Fibroblast of skin of right quadriceps (primary cell): ENCODE data around the gene EIF1AD.
"Not testable (repeated sequence)": the region's sequence is repeated elsewhere in the genome, so short reads cannot be mapped to it uniquely, and the experiment has no call there.

Experiments used
- DNase-seq: peaks from one replicate; pipeline ENCODE4 v3.0.0-alpha.2; 2013

The EIF1AD gene, protein sequence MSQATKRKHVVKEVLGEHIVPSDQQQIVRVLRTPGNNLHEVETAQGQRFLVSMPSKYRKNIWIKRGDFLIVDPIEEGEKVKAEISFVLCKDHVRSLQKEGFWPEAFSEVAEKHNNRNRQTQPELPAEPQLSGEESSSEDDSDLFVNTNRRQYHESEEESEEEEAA

DNA sequence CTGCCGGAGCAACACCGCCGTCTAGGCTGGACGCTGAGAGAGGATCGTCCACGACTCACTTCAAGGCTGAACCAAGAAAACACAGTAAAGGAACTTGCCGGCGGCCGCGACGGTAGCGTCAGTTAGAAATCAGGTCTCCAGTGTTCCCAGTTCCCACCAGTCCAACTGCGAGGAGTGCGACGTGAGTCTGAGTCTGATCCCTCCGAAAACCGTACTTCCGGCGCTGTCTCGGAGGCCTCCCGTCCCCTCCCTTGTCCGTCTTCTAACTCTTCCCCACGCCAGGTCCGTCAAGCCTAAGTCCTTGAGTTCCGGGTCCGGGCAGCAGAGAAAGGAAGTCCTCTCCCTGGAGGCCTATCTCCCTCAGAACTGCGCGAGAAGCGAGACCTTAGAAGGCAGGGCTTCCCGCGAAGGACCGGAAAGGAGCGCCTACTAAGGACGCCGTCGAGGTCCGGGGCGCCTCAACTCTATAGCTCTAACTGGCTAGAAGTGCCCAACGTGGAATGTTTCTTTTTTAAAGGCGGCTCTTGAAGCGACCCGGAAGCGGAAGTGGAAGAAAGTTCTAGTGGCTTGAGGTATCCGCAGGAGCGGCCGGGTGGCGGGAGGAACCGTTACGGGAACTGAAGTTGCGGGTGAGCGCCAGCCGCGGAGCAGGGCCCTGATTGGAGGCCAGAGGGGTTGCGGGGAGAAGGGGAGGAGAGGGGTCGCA is at the start of gene EIF1AD, which contains the start of gene BANF1:
EIF1AD (minus strand) TSS at position 216 of the 706 bp plus-strand sequence. CDS start 1,768 bp downstream, outside the sequence.
BANF1 (plus strand) TSS at position 562 of the 706 bp plus-strand sequence. CDS start 748 bp downstream, outside the sequence.
- peak; percentile 98 for DNase-seq

DNA sequence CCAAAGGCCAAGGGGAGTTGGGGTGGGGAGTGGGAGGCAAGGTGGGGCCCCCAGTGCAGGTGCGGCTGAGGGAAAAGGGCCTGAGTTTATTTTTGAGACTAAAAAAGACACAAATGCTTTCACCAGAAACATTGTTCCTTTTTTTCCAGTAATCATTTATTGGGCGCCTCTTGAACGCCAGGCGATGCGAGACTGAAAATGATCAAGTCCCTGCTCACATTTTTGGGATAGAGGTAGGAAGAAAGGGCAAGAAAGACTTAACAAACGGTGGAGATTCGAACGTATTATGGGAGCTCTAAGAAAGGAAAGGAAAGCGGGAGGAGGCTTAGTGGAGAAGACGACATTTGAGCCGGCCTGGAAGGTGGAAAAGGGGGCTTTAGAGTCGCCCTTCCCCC is 49.4 kb upstream of the EIF1AD start:
- no peak for DNase-seq

DNA sequence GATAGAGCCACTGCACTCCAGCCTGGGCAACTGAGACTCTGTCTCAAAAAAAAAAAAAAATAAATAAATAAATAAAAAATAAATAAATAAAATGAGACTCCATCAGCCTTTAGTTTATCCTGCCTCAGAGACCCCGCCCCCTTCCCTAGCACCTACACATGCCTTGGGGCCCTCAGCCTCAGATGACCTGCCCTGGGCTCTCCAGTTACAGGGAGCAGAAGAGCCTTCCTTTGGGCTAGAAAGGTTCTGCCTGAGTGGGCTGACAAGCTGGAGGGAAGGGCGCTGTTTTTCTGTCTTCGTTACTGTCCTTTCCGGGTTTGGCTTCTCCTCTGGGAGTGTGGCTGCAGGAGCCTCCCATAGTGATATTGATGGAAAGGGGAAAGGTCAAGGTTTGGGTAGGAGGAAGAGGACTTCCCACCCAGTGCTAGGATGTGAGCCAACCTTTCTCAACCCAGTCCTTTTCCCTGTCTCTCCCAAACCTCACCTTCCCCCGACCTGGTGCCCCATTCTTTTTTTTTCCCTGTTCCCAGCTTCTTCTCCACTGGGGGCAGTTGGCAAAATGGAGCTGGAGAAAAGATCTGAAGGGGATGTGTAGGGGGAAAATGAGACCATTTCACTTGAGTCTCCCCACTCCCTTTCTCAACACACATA is 48.7 kb upstream of the EIF1AD start:
- DNase-seq: no peak

DNA sequence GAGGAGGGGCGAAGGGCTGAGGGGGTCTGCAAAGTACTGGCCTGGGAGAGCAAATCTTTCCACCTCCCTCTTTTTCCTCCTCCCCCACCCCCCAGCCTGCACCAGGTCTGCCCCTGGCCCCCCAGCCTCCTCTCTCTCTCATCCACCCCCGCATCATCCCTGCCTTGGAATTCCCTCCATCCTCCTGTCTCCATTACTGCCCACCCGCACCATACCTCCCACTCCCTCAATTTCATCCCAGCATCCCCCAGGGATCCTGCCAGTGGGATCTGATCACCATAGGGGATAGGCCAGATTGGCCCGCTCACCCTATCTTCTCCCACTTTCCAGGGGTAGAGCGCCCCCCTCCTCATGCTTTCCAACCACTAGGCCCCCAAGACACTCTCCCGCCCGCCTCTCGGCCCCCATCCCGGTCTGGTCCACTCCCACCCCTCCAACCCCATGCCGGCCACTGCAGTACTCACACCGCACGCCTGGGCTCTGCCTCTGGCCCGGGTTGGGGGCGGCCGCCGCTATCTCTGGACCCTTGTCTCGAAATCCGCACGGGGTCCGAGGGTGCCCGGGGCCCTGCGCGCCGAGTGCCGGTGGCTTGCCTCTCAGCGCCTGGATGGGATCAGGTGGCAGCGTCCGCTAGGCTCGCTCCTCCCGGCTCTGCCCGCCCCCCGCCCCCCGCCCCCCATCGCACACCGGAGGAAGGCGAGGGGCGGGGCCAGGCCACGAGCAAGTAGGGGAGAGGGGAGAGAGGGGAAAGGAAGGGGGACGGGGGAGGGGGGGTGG is 46.8 kb upstream of the EIF1AD start, which contains the start of gene GAL3ST3:
GAL3ST3 (minus strand) TSS at position 615 of the 777 bp plus-strand sequence. CDS start 3,746 bp downstream, outside the sequence.
- no peak for DNase-seq

DNA sequence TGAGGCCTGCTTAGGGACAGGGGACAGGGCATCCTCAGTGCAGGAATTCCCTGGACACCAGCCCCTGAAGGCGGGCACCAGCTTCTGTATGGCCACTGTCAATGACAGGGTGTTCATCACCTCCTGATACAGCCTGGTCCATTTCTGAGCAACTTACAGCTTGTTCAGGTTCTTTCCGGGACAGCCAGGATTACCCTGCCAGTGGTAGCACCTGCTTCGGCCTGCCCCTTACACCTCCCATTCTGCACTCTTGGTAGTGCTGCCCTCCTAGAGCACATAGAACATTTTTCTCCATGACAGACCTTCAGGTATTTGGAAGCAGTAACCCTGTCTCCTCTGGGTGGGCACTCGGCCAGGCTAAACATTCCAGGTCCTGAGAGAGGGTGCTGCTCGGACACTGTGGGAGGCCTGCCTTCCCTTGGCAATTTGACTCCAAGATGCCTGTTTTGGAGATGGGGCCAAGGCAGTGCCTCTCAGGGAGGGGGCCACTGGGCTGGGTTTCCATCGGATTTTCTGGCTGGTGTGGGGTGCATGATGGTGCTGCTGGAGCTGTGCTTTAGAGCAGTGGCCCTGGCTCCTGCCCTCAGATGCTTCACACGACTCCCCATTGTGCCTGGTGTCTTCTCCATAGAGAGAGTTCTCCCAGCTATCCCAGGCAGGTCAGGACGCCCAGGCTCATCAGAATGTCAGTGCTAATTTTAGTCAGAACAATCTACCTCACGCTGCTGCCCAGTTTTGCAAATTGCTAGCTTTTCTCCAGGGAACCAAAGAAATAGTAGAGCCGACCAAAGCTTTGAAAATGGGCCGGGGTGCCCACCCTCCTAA is 45.8 kb upstream of the EIF1AD start:
- no peak for DNase-seq

DNA sequence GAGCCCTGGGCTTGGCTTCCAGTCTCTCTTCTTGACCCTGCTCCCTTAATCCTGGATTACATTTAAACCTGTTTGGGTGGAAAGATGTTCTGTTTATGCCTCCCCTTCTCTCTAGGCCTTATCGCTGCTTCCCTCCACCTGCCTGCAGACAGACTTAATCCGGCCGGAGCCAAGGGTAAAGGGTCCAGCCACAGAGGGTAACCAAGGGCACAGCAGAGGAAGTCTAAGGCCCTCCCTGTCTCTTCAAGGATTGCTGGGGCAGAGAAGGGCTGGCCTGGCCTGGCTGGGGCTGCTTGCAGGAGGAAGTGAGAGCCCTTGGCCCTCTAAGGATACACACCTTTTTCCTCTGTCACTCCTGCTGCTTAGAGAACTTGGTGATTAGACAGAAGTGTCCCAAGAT is 44.9 kb upstream of the EIF1AD start:
- DNase-seq: no peak

DNA sequence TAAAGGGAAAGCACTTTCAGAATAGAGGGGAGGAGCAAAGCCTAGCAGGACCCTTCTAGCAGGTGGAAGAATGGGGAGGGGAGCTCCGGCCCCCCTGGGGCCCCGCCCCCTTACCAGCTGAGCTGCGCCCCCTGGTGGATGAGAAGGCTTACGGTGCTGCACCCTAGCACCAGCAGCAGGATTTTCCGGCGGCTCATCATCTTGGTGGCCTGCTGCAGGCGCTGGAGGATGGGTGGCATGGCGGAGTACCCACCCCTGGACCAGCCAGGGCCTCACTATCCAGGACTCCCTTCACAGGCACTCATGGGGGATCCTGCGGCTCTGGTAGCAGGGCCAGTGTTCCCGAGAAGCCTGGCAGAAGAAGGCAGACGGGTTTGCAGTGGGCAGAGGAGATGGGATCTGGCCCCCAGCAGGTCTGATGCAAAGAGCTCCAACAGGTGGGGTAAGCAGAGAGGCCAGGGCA is 43.3 kb upstream of the EIF1AD start:
- DNase-seq: peak; percentile 66

DNA sequence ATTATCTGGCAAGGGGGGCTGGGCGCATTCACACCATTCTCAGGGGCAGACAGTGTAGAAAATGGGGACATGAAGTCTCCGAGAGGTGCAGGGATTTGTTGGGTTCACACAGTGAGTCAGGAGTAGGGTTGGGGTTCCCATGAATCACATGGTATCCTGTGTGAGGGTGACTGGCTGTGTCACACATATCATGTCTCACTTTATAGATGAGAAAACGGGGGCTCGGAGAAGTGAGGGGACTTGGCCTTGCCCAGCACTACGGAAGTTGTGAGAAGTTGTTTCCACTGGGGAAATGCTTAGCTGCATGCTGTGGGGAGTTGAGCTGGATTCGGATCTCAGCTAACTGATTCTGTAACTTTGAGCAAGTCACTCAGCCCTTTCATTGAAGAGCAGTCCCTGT is 42.8 kb upstream of the EIF1AD start:
- DNase-seq: no peak

DNA sequence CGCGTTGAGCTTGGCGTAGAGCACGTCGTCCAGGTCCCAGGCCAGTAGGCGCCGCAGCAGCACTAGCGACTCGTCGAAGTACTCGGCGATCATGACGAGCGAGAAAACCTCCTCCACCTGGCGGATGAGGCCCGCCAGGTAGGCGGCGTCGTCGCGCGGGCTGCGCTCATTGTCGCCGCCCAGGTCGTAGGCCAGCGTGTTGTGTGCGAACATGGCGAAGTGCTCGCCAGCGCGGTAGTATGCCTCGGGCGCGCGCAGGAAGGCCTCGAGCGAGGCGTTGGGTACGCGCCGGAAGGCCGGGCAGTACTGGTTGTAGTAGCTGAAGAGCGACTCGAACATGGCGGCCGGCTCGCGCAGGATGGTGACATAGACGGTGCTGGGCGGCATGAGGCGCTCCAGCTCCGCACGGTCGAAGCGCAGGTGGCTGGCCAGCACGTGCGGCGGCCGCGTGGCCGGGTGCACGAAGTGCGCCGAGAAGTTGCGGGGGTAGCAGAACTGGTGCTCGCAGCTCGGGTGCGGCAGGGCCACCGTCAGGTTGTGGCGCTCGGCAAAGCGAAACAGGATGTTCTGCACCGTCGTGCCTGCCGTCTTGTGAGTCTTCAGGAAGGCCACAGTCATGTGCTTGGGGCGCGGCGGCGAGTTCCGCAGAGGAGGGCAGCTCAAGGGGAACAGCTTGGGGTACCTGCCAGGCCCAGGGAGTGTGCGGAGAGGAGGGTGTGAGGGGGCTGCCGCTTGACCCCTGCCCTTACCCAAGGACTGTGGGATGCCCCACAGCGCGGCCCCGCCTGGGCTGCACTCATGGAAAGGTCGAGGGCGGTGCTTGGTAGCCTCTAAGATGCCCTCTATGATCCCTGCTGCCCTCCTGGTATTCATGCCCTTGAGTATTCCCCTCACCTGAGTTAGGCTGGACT is 41.3 kb upstream of the EIF1AD start:
- DNase-seq: no peak

DNA sequence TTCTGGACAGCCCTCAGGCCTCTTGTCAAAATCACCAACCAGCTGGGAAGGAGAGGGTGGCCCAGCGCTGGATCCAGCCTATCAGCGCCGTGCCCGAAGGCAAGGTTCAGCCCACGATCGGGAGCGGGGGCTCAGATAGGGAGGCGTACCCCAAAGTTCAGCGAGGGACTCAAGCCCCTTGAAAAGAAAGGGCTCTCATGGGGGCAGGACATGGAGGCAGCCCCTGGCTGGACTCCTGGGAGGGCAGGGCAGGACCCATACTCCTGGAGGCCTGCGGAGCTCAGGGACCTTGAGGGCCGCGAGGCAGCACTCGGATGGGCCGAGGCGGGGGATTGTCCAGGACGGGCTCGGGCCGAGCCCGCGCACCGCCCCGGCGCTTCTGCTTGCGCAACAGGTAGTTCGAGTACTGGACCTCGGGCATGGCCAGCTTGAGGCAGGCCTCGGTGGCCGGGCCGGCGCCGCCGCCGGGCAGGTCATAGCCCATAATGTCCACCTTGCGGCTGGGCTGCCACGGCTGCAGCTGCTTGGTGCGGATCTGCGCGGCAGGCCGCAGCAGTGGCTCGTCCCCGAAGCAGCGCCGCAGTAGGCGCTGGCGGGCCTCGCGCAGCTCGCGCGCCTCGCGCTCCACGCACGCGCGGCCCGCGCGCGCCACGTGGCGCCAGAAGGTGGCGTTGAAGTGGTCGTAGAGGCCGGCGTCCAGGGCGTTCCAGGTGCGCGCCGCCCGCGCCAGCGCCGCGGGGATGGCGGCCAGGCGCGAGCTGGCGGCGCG is 40.5 kb upstream of the EIF1AD start:
- no peak for DNase-seq

DNA sequence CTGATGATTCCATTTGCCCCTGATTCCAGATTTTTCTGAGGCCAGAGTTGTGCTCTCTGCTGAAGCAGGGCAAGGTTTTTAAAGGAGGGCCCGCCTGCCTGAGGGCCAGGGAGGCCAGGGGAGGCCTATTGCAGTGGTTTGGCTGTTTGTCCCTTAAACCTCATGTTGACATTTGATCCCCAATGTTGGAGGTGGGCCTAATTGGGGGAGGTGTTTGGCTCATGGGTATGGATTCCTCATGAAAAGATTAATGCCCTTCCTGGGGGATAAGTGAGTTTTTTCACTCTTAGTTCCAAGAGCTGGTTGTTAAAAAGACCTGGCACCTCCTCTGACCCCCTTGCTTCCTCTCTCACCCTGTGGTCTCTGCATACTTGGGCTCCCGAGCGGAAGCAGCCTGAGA is 37.8 kb upstream of the EIF1AD start:
- DNase-seq: no peak

DNA sequence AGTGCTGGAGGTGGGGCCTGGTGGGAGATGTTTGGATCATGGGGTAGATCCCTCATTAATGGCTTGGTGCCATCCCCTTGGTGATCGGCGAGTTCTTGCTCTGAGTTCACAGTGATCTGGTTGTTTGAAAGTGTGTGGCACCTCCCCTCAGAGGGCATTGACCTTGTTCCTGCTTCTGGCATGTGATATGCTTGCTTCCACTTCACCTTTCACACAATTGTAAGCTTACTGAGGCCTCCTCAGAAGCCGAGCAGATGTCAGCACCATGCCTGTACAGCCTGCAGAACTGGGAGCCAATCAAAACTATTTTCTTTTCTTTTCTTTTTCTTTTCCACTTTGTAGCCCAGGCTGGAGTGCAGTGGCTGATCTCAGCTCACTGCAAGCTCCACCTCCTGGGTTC is 35.4 kb upstream of the EIF1AD start:
- no peak for DNase-seq

DNA sequence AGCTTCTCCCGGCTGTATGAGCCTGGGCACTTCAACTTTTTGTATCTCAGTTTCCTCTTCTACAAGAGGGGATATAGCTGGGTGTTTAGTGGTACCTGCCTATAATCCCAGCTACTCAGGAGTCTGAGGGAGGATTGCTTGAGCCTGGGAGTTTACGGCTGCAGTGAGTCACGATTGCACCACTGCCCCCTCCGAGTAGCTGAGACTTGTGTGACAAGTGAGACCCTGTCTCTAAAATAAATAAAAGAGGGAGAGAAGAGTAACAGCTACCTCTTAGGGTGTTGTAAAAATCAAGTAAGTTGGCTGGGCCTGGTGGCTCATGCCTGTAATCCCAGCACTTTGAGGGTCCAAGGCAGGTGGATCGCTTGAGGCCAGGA is 34.4 kb upstream of the EIF1AD start:
- DNase-seq: no peak

DNA sequence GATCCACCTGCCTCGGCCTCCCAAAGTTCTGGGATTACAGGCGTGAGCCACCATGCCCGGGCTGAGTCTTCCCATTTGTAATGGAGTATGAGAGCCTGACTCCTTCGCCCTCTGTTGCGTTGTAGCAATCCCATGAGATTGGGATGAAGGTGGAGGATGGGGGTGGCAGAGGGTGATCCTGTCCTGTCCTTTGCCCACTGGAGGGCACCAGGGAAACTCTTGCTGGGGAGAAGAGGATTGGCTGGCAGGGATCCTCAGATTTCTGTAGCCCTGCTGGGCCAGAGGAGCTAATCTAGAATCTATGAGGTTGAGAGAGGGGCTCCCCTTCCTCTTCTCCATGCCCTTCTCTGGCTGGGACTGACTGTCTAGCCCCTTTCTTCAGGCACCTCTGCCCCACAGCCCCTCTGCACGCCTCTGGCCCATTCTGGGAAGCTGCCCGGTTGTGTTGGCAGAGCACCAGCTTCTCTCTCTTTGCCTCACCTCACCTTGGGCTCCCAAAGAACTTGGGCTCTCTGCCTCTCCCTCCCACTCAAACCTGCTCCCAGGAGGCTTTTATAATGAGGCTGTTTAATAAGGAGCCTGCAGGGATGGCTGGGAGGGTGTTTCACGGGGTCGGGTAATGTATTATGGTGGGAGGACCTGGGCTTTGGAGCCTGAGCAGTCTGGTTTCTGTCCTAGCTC is 33.8 kb upstream of the EIF1AD start:
- DNase-seq: no peak

DNA sequence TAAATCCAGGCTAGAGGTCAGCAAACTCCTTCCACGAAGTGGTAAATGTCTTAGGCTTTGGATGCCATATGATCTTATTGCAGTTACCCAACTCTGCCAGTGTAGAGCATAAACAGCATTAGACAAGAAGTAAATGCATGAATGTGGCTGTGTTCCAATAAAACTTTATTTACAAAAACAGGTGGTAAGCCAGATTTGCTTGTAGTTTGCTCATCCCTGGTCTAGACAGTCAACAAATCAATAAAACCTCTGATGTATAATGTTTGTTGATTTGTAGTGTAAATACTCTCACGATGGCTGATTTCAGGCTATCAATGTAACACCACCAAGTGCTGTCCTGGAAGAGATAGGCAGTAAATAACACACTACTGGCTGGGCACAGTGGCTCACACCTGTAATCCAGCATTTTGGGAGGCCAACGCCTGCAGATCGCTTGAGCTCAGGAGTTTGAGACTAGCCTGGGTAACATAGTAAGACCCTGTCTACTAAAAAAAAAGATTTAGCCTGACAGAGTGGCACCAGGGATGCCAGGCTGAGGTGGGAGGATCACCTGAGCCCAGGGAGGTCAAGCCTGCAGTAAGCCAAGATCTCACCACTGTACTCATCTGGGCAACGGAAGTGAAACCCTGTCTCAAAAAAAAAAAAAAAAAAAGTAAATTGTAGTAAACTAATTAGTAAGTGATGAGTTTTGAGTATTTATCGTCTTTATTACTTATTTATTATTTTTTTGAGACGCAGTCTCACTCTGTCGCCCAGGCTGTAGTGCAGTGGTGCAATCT is 31.2 kb upstream of the EIF1AD start:
- DNase-seq: no peak

DNA sequence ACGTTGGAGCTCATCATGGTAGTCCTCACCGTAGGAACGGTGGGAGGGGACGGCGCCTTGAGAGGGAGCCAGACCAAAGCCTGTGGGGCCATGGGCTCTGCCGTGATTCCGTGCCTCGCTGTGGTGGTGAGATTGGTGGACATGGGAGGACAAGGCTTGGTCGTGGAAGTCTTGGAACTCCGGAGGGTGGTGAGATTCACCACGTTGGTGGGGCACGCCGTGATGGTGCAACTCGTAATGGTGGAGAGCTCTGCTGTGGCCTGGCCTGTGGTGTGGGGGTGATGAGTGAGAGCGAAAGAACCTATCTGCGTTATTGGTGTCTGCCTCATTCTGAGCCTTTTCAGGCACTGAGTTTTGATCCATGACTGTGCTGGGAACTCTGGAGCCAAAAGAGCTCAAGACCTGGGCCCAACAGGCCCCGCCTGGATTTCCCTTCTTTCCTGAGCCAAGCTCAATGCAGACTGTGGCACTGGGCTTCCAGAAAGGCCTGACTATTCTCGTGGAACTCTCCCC is 24.1 kb upstream of the EIF1AD start, which contains the start of gene CATSPER1:
CATSPER1 (minus strand) TSS at position 463 of the 513 bp plus-strand sequence; CDS start at position 363, 100 bp downstream.
- DNase-seq: no peak

DNA sequence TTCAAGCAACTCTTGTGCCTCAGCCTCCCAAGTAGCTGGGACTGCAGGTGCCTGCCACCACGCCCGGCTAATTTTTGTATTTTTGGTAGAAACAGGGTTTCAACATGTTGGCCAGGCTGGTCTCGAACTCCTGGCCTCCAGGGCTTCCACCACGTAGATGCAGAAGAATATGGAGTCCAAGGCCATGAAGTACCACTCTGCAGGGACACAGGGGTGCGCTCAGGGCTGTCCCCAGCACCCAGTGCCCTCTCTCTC is 21.2 kb upstream of the EIF1AD start:
- DNase-seq: not testable (repeated sequence)

DNA sequence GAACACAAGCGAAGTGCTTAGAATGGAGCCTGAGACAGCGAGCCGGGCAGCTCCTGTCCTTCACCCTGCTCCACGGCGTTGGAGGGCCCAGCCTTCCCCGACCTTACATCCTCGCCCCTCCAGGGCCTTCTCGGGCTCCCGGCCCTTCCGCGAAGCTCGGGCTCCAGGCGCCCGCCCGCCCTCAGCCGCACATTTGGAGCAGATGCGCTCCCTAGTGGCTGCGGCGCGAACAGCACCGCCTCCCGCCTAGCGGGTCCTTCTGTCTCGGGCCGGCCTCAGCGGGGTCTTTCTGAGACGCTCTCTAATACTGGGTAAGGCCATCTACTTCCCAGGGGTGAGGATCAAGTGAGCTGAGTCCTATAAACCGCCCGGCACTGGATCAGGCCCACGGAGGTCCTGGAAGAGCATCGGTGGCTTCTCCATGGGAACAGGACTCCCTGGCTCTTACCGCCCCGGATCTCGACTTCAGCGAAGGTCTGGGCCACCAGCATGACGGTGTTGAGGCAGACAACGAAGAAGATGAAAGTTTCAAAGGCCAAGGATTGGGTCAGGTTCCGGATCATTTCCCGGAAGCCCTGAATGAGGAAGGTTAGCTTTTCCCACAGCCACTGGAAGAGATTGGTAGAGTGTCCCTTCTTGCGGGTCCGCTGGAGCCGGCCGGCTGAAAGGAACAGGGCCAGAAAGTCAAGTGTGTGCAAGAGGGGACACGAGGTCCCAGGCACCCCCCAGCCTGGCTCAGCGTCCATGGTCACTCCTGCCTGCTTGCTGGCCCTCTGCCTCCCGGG is 20.6 kb upstream of the EIF1AD start:
- peak; percentile 55 for DNase-seq
